Neural progenitor cell (in vitro differentiated cells): ENCODE data around the gene OR10H2. TPM values are rescaled to one million over a fixed set of nuclear protein-coding genes. Genes with fewer than 3 reads are reported as not detected.

ENCODE experiments used
- DNase-seq: peaks from one replicate; pipeline ENCODE4 v3.0.0-alpha.2; 2016; ENCODE audit warnings: low spot score
- H2AFZ ChIP-seq: fragments of 200-600 bp; sonication (generic); replicated peaks from 2 replicates; pipeline ENCODE4 v1.6.1; 2016; ENCODE audit warnings: antibody characterized with exemption
- H3F3A ChIP-seq: fragments of 200-600 bp; sonication (generic); 2 replicates; pipeline ENCODE4 v1.6.1; 2016; ENCODE audit warnings: antibody characterized with exemption, low read depth
- H3K27ac ChIP-seq: fragments of 200-600 bp; sonication (generic); 2 replicates; pipeline ENCODE4 v1.5.1; 2016; ENCODE audit warnings: mild to moderate bottlenecking
- H3K27me3 ChIP-seq: fragments of 200-600 bp; sonication (generic); 2 replicates; pipeline ENCODE4 v1.6.1; 2016; ENCODE audit warnings: mild to moderate bottlenecking, moderate library complexity
- H3K36me3 ChIP-seq: fragments of 200-600 bp; sonication (generic); 2 replicates; pipeline ENCODE4 v1.5.1; 2016
- H3K4me1 ChIP-seq: fragments of 200-600 bp; sonication (generic); 2 replicates; pipeline ENCODE4 v1.6.1; 2016; ENCODE audit warnings: mixed run types
- H3K4me2 ChIP-seq: fragments of 200-600 bp; sonication (generic); 2 replicates; pipeline ENCODE4 v1.6.1; 2016
- H3K4me3 ChIP-seq: fragments of 200-600 bp; sonication (generic); 2 replicates; pipeline ENCODE4 v1.5.1; 2016
- H3K79me2 ChIP-seq: fragments of 200-600 bp; sonication (generic); 2 replicates; pipeline ENCODE4 v1.6.1; 2016; ENCODE audit warnings: low read depth
- H3K9ac ChIP-seq: fragments of 200-600 bp; sonication (generic); 2 replicates; pipeline ENCODE4 v1.6.1; 2016
- H3K9me3 ChIP-seq: fragments of 200-600 bp; sonication (generic); 2 replicates; pipeline ENCODE4 v1.5.1; 2016; ENCODE audit warnings: low read depth
- H4K20me1 ChIP-seq: fragments of 200-600 bp; sonication (generic); 2 replicates; pipeline ENCODE4 v1.6.1; 2016; ENCODE audit warnings: low read depth
- H3K27ac Mint-ChIP-seq: 3 replicates; pipeline ENCODE4 v1.8.0; 2021; ENCODE audit warnings: mixed read lengths
- H3K27me3 Mint-ChIP-seq: 2 replicates; pipeline ENCODE4 v1.8.0; 2022; ENCODE audit warnings: low read depth, mild to moderate bottlenecking, inconsistent platforms, moderate library complexity, mixed read lengths; ENCODE audit not compliant: insufficient read depth
- H3K36me3 Mint-ChIP-seq: 3 replicates; pipeline ENCODE4 v1.8.0; 2021; ENCODE audit warnings: mixed read lengths
- H3K4me1 Mint-ChIP-seq: 3 replicates; pipeline ENCODE4 v1.8.0; 2021; ENCODE audit warnings: mixed read lengths
- H3K4me3 Mint-ChIP-seq: 3 replicates; pipeline ENCODE4 v1.8.0; 2021; ENCODE audit warnings: mild to moderate bottlenecking, moderate library complexity, mixed read lengths
- H3K9me3 Mint-ChIP-seq: 3 replicates; pipeline ENCODE4 v1.8.0; 2020; ENCODE audit warnings: mixed read lengths
- EZH2 ChIP-seq: fragments of 200-600 bp; sonication (generic); IDR thresholded peaks from 2 replicates; pipeline ENCODE4 v1.6.1; 2017; ENCODE audit warnings: antibody characterized with exemption, mild to moderate bottlenecking, moderate library complexity
- EZH2phosphoT487 ChIP-seq: fragments of 200-600 bp; sonication (generic); IDR thresholded peaks from 2 replicates; pipeline ENCODE4 v1.6.1; 2017; ENCODE audit warnings: antibody characterized with exemption
- total RNA-seq: library from RNA; depleted of rRNA; stranded (reverse); fragments of >200 nt; gene quantifications from 2 replicates; pipeline ENCODE4 v1.2.3, GENCODE V29; 2015; ENCODE audit warnings: low replicate concordance
- TF ChIP-seq, protein P1 (sequence below): fragments of 200-600 bp; sonication (generic); IDR thresholded peaks from 2 replicates; pipeline ENCODE4 v1.5.1; 2017; ENCODE audit warnings: antibody characterized with exemption, mild to moderate bottlenecking

OR10H2 gene
- total RNA-seq, 1 donor from 2014 or later = not detected

- no peak overlapping the region for H3K4me2 ChIP-seq
- H3K9me3 Mint-ChIP-seq = peaks cover 12% of the 10 kb centered on the region
- peaks cover 29% of the 10 kb centered on the region for H3K9me3 ChIP-seq
- H4K20me1 ChIP-seq = no peaks in the 10 kb centered on the region
- H3K9ac ChIP-seq = no peak overlapping the region
- DNase-seq = no peak
- H3K79me2 ChIP-seq = no peaks in the 10 kb centered on the region
- no peaks in the 10 kb centered on the region for H3K36me3 Mint-ChIP-seq
- no peaks in the 10 kb centered on the region for H3K27me3 Mint-ChIP-seq
- TF ChIP-seq EZH2 (no peak), EZH2phosphoT487 (no peak)
- TF ChIP-seq, protein P1, sequence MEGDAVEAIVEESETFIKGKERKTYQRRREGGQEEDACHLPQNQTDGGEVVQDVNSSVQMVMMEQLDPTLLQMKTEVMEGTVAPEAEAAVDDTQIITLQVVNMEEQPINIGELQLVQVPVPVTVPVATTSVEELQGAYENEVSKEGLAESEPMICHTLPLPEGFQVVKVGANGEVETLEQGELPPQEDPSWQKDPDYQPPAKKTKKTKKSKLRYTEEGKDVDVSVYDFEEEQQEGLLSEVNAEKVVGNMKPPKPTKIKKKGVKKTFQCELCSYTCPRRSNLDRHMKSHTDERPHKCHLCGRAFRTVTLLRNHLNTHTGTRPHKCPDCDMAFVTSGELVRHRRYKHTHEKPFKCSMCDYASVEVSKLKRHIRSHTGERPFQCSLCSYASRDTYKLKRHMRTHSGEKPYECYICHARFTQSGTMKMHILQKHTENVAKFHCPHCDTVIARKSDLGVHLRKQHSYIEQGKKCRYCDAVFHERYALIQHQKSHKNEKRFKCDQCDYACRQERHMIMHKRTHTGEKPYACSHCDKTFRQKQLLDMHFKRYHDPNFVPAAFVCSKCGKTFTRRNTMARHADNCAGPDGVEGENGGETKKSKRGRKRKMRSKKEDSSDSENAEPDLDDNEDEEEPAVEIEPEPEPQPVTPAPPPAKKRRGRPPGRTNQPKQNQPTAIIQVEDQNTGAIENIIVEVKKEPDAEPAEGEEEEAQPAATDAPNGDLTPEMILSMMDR = no peak
- no peak overlapping the region for H3K27ac Mint-ChIP-seq
- no peak overlapping the region for H3K4me3 Mint-ChIP-seq
- H3K27ac ChIP-seq = no peak overlapping the region
- no peaks in the 10 kb centered on the region for H3K4me1 ChIP-seq
- H3K27me3 ChIP-seq = no peaks in the 10 kb centered on the region
- H3F3A ChIP-seq = no peaks in the 10 kb centered on the region
- no peak overlapping the region for H3K4me3 ChIP-seq
- H3K36me3 ChIP-seq = no peaks in the 10 kb centered on the region
- H2AFZ ChIP-seq = no peak overlapping the region
- no peaks in the 10 kb centered on the region for H3K4me1 Mint-ChIP-seq
Observed at GRCh38 chr19:15748239-15748638, 20.4 kb downstream of the OR10H2 start.

- TF ChIP-seq EZH2 = no peak
- TF ChIP-seq, protein P1 = no peak
- TF ChIP-seq EZH2phosphoT487 = no peak
- no peak overlapping the region for H3K4me3 Mint-ChIP-seq
- H3K4me1 Mint-ChIP-seq = no peaks in the 10 kb centered on the region
- Histone ChIP-seq H3K79me2 (no peaks in the 10 kb centered on the region), H3K27ac (no peak overlapping the region), H3K9ac (no peak overlapping the region), H3K9me3 (peaks cover 59% of the 10 kb centered on the region), H3F3A (no peaks in the 10 kb centered on the region), H3K4me2 (no peak overlapping the region), H4K20me1 (no peaks in the 10 kb centered on the region), H3K36me3 (no peaks in the 10 kb centered on the region), H3K4me1 (no peaks in the 10 kb centered on the region), H3K27me3 (no peaks in the 10 kb centered on the region), H3K4me3 (no peak overlapping the region), H2AFZ (no peak overlapping the region)
- no peaks in the 10 kb centered on the region for H3K36me3 Mint-ChIP-seq
- no peak overlapping the region for H3K27ac Mint-ChIP-seq
- H3K27me3 Mint-ChIP-seq = no peaks in the 10 kb centered on the region
- DNase-seq = no peak
- peaks cover 12% of the 10 kb centered on the region for H3K9me3 Mint-ChIP-seq
Observed at GRCh38 chr19:15758379-15758778, 30.6 kb downstream of the OR10H2 start.

DNA sequence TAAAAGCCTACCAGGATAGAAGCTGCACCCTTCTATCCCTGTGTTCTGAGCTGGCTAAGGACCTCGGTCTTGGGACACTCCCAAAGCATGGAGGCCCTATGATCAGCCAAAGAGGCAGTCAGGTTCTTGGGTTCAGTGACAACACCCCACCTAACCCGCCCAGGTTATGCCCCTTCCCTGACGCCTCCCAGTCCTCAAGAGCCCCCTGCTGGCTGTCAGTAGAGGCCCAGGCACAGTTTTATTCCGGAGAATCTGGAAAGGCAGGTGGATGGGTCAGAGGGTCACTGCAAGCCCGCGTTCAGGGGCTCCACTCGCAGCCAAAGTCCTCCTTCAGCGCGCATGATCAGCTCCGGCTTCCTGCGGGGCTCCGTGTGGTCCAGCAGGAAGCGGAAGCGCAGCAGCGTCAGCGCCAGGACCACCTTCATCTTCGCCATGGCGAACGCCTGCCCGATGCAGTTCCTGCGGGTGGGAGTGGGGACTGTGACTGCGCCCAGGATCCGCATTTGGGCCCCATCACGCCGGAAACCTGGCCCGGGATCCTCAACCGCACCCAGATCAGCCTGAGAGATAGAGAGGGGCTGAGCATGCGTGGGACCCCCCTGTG is 32.2 kb downstream of the OR10H2 start:
- Mint-ChIP-seq H3K4me3 (no peak overlapping the region), H3K27ac (no peak overlapping the region), H3K9me3 (peaks cover 12% of the 10 kb centered on the region), H3K36me3 (no peaks in the 10 kb centered on the region), H3K4me1 (no peaks in the 10 kb centered on the region), H3K27me3 (no peaks in the 10 kb centered on the region)
- Histone ChIP-seq H3K4me2 (no peak overlapping the region), H3K9ac (no peak overlapping the region), H2AFZ (no peak overlapping the region), H3K27ac (no peak overlapping the region), H3K27me3 (no peaks in the 10 kb centered on the region), H3K9me3 (peaks cover 55% of the 10 kb centered on the region), H3F3A (no peaks in the 10 kb centered on the region), H4K20me1 (no peaks in the 10 kb centered on the region), H3K4me1 (no peaks in the 10 kb centered on the region), H3K79me2 (no peaks in the 10 kb centered on the region), H3K36me3 (no peaks in the 10 kb centered on the region), H3K4me3 (no peak overlapping the region)
- DNase-seq = no peak
- no peak for TF ChIP-seq EZH2
- TF ChIP-seq, protein P1 = no peak
- no peak for TF ChIP-seq EZH2phosphoT487
